GM12873 (cell line): ENCODE measurements around the gene OPCML.

Source experiments
- TF ChIP-seq, protein P1 (sequence below): IDR thresholded peaks from 2 replicates; pipeline ENCODE4 v1.5.1; 2012; ENCODE audit warnings: low read depth, mild to moderate bottlenecking, moderate library complexity, low read length, control low read depth; ENCODE audit not compliant: insufficient read depth; ENCODE audit errors: missing control alignments

OPCML gene

DNA sequence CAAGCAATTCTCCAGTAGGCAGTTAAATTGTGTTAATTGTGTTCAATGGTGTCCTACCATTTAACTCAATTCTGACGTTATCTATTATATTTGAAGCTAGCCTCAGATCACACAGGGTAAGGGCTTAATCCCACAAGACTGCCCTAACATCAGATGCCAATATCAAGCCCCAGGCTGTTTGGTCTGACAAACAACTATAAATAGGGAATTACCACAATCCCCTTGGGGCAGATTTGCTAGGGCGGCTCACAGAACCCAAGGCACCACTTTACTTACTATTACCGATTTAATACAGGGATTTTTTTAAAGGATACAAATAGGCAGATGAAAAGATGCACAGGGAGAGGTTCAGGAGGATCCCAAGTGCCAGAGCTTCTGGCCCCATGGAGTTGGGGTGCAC is 678.4 kb downstream of the OPCML start:
- TF ChIP-seq, protein P1, sequence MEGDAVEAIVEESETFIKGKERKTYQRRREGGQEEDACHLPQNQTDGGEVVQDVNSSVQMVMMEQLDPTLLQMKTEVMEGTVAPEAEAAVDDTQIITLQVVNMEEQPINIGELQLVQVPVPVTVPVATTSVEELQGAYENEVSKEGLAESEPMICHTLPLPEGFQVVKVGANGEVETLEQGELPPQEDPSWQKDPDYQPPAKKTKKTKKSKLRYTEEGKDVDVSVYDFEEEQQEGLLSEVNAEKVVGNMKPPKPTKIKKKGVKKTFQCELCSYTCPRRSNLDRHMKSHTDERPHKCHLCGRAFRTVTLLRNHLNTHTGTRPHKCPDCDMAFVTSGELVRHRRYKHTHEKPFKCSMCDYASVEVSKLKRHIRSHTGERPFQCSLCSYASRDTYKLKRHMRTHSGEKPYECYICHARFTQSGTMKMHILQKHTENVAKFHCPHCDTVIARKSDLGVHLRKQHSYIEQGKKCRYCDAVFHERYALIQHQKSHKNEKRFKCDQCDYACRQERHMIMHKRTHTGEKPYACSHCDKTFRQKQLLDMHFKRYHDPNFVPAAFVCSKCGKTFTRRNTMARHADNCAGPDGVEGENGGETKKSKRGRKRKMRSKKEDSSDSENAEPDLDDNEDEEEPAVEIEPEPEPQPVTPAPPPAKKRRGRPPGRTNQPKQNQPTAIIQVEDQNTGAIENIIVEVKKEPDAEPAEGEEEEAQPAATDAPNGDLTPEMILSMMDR: no peak

DNA sequence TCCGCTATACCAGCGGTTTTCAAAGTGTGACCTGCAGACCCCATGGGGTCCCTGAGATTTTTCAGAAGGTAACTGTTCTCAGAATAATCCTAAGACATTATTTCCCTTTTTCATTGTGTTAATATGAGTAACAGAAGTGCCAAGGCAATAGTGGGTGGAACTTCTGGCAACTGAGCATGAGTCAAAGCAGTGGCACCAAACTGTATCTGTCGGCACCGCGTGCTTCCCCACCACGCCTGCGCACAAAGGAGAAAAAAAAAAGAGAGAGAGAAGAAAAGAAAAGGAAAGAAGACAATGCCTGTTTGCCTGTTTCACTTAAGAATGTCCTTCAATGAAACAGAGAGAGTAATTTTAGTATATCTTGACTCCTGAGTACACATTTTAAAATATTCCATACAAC is 679.9 kb downstream of the OPCML start:
- TF ChIP-seq, protein P1: no peak

DNA sequence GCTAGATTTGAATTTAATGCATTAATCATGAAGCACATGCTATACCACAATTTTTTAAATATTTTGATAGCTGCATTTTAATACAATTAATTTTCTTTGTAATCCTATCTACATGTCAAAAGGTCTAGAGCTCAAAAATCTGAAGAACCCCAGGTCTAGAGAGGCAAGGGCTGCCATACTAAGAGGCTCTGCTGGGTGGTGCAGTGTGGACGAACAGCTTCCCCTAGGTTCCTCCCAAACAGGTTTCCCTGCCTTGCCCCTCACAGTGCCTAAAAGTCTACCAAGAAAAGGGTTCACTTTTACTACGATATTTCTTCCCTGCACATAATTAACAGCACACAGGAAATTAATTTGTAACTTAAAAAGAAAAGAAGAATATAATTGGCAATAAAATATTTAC is 681.1 kb downstream of the OPCML start:
- TF ChIP-seq, protein P1: no peak

DNA sequence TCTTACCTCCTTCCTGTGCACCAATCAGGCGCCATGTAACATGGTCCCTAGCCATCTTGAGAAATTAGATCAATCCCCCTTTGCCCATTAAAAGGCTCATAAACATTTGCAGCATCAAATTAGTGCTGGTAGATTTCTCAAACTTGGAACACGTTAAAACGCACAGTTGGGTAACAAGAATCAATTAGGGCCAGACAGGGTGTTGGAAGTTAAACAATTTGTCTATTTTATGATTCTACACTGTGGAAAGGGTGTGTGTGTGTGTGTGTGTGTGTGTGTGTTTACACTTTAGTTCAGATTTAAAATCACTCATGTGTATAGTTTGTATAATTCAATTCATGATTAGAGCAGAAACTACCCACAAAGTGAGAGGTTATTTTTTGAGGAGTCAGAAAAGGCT is 682.0 kb downstream of the OPCML start:
- TF ChIP-seq, protein P1: no peak

DNA sequence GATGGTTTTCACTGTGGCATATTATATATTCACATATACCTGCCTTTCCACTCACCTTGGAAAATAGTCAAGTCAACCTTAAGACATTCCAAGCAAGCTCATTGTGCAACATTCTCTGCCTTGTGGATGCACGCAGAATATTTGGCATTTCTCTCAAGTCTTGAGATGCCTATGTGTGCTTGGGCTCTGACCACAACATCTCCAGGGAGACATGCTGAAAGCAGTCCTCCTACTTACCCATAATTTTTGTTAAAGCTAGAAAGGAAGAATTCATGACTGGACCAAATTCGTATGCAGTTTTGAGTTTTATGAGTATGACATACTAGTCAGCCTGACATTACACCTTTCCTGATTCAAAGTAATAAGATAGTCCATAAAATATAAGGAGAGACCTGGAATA is 684.0 kb downstream of the OPCML start:
- TF ChIP-seq, protein P1: no peak

DNA sequence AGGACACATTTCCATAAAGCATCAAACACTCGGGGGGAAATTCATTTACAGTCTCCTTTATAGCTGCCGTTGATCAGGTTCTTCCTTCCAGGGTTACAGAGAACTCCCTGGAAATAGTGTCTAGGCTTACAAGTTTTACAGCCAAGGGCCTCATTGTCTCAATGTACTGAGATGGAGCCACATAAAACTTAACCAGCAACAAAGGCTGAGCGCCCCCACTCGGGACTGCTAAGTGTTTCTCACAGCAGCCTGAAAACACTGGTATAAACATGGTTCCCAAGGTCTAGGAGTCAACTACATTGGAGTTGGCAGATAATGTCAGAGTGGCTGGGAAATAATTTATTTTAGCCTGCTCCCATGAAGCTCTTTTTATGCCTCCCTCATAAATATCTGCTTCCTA is 686.2 kb downstream of the OPCML start:
- TF ChIP-seq, protein P1: no peak

DNA sequence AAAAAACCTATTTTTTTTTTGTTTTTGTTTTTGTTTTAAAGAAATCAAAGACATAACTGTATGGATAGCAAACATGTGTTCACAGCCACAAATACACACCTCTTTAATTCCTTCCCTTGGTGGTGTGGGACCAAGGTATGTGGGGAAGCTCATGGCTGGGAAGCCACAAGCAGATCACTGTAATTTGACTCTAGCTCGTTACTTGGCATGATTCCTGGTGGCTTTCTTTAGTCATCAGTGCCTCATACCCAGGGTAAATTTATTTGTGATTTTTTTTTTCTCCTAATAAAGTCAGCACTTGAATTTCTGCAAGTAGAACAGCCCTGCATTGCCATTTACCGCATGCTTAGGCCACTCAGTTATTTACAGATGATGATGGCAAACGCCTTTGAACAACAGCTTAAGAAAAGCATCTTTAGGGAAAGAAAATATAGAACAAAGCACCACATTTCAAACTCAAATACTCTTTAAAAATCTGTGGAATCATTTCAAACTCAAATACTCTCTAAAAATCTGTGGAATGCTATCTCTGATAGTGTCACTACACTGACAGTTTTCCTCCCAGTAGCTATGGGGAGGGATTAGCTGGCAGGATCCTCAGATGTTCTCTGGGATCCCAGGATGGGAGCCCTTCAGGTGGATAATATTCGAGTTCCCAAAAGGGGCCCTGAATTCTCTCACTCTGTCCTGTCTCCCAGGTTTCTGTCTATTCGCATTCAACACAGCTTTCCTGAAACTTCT is 687.2 kb downstream of the OPCML start:
- TF ChIP-seq, protein P1: no peak
